ENCODE results near the gene EGR2. TPM values are rescaled to one million over a fixed set of nuclear protein-coding genes. Genes with fewer than 3 reads are reported as not detected.

EGR2 gene
- 4.4 and 14.6 TPM in 2 replicates for total RNA-seq

DNA sequence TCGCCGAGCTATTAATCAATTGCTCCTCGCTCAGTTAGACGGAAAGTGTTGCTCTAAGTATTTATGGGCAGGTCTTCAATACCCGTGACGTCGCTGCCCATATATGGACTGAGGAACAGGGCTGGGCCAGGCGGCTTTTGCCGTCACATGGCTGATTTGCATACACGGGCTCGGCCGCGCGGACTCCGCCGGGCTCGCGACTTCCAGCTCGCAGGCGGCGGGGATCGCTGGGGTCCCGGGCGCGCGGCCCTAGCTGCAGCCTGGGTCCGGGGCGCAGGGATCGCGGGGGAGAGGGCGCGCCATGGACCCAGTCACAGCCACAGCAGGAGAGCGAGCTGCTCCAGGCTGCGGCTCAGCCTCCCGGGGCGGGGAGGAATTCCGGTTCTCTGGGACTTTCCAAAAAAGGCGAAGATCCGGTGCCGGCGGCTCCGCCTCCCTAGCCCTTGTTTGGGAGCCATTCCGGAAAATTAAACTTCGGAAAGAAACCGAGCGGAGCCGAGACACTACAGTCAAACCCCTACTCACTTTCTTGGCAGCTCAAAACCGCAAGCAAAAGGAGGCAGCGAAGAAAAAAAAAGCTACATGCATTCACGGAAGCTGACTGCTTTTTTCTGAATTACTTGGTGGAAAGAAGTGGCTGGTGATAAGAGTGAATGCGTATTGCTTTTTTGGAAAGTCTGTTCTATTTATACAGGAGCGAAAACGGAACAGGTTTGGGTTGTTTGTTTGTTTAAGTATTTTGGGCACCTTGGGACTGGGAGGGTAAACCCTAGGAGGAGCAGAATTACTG is at the start of gene EGR2:
Gene EGR2 (minus strand): TSS at position 36 of the 790 bp plus-strand sequence. CDS start 337 bp downstream, outside the sequence.

GRCh38 chr10:62804356-62805230 is 11.6 kb downstream of the EGR2 start, which contains the start of gene ADO:
Gene ADO, plus strand, starts transcription at chr10:62804720. Its CDS starts 340 bp downstream, at chr10:62805060.

Other genes with a start within 250 kb of the EGR2 start
- gene ADO, start 11.6 kb downstream of the EGR2 start, total RNA-seq: 23.4 and 46.7 TPM in 2 replicates

Measured in placental pericyte (primary cell).